ENCODE results near the gene DYNC1LI1.

DNA sequence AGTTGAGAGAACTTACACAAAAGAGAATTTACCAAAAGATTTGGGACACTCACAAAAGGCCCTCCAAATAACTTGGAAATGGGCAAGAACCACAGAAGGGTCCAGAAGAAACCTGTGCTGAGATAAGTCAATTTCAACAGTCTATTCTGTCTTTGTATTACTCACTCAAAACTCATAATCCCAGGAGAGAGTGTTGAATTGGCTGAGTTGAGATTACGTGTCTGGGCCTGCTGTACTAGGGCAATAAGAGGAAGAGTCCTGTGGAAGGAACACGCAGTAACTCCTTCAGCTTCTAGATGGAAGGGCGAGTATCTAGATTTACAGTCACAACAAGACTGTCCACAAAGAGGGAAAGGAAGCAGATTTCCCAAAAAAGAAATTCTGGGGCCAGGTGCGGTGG is 42.5 kb upstream of the DYNC1LI1 start:
- TF ChIP-seq, protein P1, sequence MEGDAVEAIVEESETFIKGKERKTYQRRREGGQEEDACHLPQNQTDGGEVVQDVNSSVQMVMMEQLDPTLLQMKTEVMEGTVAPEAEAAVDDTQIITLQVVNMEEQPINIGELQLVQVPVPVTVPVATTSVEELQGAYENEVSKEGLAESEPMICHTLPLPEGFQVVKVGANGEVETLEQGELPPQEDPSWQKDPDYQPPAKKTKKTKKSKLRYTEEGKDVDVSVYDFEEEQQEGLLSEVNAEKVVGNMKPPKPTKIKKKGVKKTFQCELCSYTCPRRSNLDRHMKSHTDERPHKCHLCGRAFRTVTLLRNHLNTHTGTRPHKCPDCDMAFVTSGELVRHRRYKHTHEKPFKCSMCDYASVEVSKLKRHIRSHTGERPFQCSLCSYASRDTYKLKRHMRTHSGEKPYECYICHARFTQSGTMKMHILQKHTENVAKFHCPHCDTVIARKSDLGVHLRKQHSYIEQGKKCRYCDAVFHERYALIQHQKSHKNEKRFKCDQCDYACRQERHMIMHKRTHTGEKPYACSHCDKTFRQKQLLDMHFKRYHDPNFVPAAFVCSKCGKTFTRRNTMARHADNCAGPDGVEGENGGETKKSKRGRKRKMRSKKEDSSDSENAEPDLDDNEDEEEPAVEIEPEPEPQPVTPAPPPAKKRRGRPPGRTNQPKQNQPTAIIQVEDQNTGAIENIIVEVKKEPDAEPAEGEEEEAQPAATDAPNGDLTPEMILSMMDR (IDR thresholded peaks at IDR 0.05), result no peak
- no peak for TF ChIP-seq EZH2 (IDR thresholded peaks at IDR 0.05; ENCODE audit: borderline replicate concordance, insufficient read depth, low read depth, low read length, poor library complexity, severe bottlenecking)

Data from B cell (primary cell).